Activated gamma-delta T cell treated with anti-CD3 and anti-CD28 coated beads, Interleukin-2, amount 50 U/mL, for 16 hours (primary cell): Measurements from ENCODE around the gene THSD4.
A peak's percentile ranks its signal among the peaks of the same experiment; 100 is the strongest.

Source experiments
- DNase-seq: peaks from one replicate; pipeline ENCODE4 v3.0.0-alpha.2; 2020; ENCODE audit warnings: low read depth

THSD4 gene

GRCh38 chr15:71114887-71115566, at the start of gene THSD4:
TSS of gene THSD4 (plus strand) at chr15:71115471.
- peak; percentile 5 for DNase-seq

- DNase-seq = no peak
Measured at GRCh38 chr15:71066983-71067382, 48.3 kb upstream of the THSD4 start.

- no peak for DNase-seq
Measured at GRCh38 chr15:71069693-71070092, 45.6 kb upstream of the THSD4 start.

GRCh38 chr15:71071529-71071928, 43.7 kb upstream of the THSD4 start:
- DNase-seq = no peak

- DNase-seq = no peak
Measured at GRCh38 chr15:71072423-71072822, 42.8 kb upstream of the THSD4 start.

GRCh38 chr15:71078506-71079207, 36.6 kb upstream of the THSD4 start:
- DNase-seq = no peak

GRCh38 chr15:71079208-71080044, 35.8 kb upstream of the THSD4 start:
- DNase-seq = no peak

GRCh38 chr15:71080166-71080565, 35.1 kb upstream of the THSD4 start:
- DNase-seq = no peak

- no peak for DNase-seq
Measured at GRCh38 chr15:71080705-71081104, 34.6 kb upstream of the THSD4 start.

GRCh38 chr15:71082803-71083202, 32.5 kb upstream of the THSD4 start:
- no peak for DNase-seq

- DNase-seq = no peak
Measured at GRCh38 chr15:71083349-71083748, 31.9 kb upstream of the THSD4 start.

- DNase-seq = no peak
Measured at GRCh38 chr15:71084264-71084663, 31.0 kb upstream of the THSD4 start.

GRCh38 chr15:71085809-71086208, 29.5 kb upstream of the THSD4 start:
- no peak for DNase-seq

- no peak for DNase-seq
Measured at GRCh38 chr15:71088155-71088554, 27.1 kb upstream of the THSD4 start.

- DNase-seq = no peak
Measured at GRCh38 chr15:71088683-71089082, 26.6 kb upstream of the THSD4 start.

- DNase-seq = no peak
Measured at GRCh38 chr15:71089801-71090200, 25.5 kb upstream of the THSD4 start.

- no peak for DNase-seq
Measured at GRCh38 chr15:71091601-71092000, 23.7 kb upstream of the THSD4 start.

- DNase-seq = no peak
Measured at GRCh38 chr15:71092056-71092600, 23.1 kb upstream of the THSD4 start.

GRCh38 chr15:71093054-71094024, 21.9 kb upstream of the THSD4 start:
- no peak for DNase-seq

GRCh38 chr15:71094137-71094536, 21.1 kb upstream of the THSD4 start:
- DNase-seq = no peak

- DNase-seq = no peak
Measured at GRCh38 chr15:71096676-71097075, 18.6 kb upstream of the THSD4 start.
